Retinal pigment epithelial cell (primary cell): ENCODE measurements around the gene HSBP1.

ENCODE experiments used
- DNase-seq: peaks from one replicate; pipeline ENCODE4 v3.0.0-alpha.2; 2010; ENCODE audit warnings: low read depth
- H3K4me3 ChIP-seq: 2 replicates; pipeline ENCODE4 v1.5.1; 2011; ENCODE audit warnings: mild to moderate bottlenecking, low read length, control low read depth, moderate library complexity
- CTCF ChIP-seq: conservative IDR thresholded peaks from 2 replicates; pipeline ENCODE4 v1.5.1; 2011; ENCODE audit warnings: low read depth, low read length, control low read depth, inconsistent platforms

The HSBP1 gene

DNA sequence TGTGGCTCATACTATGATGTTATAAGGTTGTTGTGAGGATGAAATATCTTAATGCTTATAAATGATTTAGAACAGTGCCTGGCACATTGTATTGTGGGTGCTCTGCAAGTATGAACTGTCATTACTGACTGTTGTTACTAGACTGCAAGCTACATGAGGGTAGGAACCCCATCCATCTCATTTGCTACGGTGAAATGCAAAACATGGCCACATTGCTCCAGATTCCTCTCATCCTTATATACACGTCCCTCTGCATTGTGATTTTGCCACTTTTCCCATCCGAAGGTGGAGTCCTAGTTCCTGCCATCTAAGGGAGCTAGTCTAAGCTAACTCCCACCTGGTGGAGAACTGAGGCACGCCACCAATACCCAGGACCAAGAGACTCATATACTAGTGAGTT is 29.8 kb downstream of the HSBP1 start:
- no peak for TF ChIP-seq CTCF
- DNase-seq: no peak
- no peak overlapping the region for H3K4me3 ChIP-seq

GRCh38 chr16:83838151-83838550 is 30.4 kb downstream of the HSBP1 start:
- H3K4me3 ChIP-seq: no peak overlapping the region
- TF ChIP-seq CTCF: no peak
- no peak for DNase-seq

- H3K4me3 ChIP-seq: no peak overlapping the region
- no peak for DNase-seq
- no peak for TF ChIP-seq CTCF
These were observed 31.8 kb downstream of the HSBP1 start for GRCh38 chr16:83839561-83839960.

DNA sequence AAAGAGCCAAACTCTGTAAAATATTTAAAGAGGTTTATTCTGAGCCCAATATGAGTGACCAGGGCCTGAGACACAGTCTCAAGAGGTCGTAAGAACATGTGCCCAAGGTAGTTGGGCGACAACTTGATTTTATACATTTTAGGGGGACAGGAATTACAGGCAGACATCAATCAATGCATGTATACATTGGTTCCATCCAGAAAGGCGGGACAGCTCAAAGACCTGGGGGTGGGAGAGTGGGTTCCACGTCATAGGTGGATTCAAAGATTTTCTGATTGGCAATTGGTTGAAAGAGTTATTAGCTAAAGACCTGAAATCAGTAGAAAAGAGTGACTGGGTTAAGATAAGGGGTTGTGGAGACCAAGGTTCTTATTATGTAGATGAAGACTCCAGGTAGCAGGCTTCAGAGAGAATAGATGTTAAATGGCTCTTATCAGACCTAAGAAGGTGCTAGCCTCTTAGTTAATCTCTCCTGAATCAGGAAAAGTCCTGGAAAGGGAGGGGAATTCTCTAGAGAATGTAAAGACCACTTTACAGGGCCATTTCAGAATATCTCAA is 32.4 kb downstream of the HSBP1 start:
- no peak overlapping the region for H3K4me3 ChIP-seq
- no peak for TF ChIP-seq CTCF
- DNase-seq: no peak

DNA sequence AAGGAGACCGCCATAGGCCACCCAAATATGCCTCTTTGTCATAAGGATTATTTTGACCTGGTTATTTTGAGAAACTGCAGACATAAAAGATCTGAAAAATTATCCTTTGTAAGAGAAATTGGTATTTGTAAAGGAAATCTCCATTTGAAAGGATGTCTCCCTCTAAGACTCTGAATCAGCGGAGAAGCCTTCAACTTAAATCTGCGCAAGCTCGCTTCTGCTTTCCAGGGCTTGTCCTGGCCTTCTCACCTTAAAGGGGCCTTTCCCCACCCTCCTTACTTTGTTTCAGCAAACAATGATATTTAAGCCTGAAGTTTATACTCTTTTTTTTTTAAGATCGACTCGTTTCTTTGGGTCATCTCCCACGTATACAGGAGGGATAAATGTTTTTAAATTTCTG is 34.5 kb downstream of the HSBP1 start:
- DNase-seq: no peak
- no peak for TF ChIP-seq CTCF
- H3K4me3 ChIP-seq: no peak overlapping the region

- no peak for DNase-seq
- no peak overlapping the region for H3K4me3 ChIP-seq
- TF ChIP-seq CTCF: no peak
These were observed 35.2 kb downstream of the HSBP1 start for GRCh38 chr16:83842756-83843507.

- TF ChIP-seq CTCF: no peak
- no peak overlapping the region for H3K4me3 ChIP-seq
- no peak for DNase-seq
These were observed 35.9 kb downstream of the HSBP1 start for GRCh38 chr16:83843657-83844056.
